NCI-H2196 treated with DMSO at 0.1 percent for 48 hours (cell line): ENCODE measurements around the gene WDFY3.
"Not testable (repeated sequence)": the region's sequence is repeated elsewhere in the genome, so short reads cannot be mapped to it uniquely, and the experiment has no call there.

Experiments
- DNase-seq: peaks from one replicate; lab custom pipeline; 2025; ENCODE audit not compliant: unreplicated experiment; lab: John Stamatoyannopoulos, UW

Gene WDFY3

DNA sequence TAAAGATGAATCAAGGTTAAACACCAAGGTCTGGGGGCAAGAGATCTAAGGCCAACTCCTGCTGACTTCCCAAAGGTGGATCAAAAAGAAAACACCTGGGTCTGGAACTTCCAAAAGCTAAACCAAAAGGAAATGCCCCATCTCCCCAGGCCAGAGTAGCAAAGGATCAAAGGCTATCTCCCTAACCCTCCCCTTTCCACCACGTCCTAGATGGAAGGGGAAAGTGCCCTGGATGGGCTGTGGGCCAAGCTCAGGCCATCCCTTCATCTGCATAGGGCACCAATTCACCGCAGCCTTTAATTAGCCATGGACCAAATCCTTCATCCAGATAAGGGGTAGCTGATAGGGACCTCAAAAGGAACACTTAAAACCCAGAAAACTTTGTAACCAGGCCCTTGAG is 100.2 kb downstream of the WDFY3 start:
- DNase-seq: no peak

DNA sequence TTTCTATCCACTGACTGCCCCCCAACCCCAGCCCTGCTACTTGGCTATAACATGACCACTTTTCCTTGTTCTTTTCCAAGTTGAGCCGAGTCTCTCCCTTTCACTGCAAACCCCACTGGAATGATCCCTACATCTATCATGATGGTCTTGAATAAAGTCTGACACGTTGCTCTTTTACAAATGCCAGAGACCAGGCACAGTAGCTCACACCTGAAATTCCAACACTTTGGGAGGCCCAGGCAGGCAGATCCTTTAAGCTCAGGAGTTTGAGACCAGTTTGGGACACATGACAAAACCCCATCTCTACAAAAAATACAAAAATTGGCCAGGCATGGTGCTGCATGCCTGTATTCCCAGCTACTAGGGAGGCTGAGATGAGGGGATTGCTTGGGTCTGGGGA is 100.9 kb downstream of the WDFY3 start:
- DNase-seq: no peak

DNA sequence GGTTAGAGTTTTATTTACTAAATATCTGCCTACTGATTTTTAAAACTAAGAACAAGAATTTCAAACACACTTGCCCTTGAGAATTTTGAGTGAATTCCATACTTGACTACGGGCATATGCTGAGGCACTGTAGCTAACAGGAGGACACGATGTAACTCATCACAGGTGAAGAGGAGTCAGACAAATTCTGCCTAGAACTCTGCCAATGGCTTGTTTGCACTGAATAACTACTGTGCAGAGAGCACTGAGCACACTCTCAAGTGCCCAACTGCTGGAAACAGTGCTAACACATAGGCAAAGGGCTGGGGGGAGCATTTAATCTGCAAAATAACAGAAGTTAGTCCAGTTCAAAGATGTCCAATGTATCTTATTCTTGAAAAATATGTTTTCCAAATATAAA is 104.4 kb downstream of the WDFY3 start:
- DNase-seq: no peak

DNA sequence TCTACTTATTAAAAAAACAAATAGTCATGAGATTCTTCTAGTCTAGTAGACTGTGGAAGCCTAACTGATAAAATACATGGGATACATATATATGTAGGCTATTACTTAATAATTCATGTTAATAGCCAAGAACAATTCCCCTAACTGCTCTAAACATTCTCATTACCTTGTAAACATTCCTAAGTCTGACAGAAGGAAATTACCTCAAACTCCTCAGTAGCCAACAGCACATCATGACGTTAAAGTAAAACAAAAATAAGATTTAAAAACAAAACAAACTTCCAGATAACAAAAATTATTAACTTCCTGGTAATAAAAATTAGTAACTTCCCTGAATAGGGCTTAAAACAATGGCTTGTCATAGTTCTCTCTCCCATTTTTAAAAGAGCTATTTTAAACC is 109.2 kb downstream of the WDFY3 start:
- no peak for DNase-seq

DNA sequence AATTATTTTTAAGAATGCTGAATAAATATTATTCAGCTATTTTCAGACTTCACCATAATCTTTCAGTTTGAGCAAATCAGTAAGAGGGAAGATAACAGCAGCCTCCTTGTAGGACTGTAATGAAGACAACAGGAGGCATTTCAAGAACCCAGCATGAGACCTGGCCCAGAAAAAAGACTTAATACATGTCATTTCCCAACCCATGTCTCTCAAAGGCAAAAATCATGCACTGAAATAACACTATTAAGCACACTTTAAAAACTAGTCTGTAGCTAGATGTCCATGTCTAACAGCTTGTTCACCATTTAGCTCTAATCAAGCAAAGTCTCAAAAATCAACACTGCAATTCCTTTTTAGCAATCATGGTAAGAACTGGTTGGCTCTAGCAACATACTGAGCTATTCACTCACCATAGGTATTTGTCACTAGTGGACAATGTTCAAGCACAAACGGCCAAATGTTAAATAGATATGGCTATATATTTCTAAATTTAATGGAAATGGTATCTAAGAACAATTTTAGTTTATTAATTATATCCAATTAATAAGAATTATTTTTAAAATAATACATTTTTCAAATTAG is 109.9 kb downstream of the WDFY3 start:
- DNase-seq: no peak

DNA sequence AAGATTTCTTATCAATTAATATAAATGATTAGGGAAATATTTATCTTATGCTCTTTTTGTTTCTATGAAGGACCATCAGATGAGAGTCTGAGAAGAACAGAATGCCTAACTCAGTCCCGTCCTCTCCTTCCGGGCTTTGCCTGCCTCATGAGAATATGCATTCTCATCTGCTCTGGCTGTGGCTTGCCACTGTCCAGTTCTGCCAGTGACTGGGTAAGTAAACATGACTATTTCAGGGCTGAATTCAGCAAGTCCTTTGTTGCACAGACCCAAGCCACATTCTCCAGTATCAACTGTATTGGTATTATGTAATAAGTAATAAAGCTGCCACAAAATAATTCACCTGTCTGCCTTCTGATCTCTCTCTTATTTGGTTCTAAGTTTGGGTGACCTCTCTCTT is 110.7 kb downstream of the WDFY3 start:
- no peak for DNase-seq

DNA sequence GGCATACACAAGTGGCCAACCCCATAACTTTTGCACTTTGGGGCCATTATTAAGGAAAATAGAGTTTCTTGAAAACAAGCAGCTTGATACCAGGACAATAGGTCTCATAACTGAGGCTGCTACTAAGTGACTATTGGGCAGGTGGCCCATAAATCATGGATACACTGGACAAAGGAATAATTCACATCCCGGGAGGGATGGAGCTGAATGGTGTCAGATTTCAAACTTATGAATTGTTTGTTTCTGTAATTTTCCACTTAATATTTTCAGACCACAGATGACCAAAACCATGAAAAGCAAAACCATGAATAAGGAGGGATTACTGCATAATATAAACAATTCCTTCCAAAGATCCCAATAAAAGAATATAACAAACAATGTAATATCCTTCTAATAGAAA is 114.4 kb downstream of the WDFY3 start:
- DNase-seq: no peak

DNA sequence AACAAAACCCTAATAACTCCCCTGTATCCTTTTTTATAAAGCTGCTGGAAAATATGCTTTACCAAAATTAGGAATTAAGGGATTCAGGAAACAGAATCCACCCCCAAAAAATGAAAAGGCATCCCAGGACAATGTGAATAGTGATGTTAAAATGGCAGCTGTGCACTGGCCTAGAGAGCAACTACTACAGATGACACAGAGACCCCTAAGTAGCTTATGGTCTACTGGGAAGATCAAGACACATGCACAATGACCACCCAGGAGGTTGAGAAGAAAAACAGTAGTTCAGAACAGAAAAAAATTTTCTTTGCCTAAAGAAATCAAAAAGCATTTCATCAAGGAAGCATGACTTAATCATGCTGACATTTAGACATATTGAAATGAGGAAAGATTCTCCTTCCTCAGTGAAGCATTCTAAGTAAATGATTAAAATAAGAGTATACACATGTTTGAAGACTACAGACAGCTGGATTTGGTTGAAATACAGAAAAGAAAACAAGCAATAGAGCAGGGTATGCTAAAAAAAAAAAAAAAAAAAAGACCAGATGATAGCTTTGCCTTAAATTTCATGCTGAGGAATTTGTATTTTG is 117.3 kb downstream of the WDFY3 start:
- DNase-seq: no peak

DNA sequence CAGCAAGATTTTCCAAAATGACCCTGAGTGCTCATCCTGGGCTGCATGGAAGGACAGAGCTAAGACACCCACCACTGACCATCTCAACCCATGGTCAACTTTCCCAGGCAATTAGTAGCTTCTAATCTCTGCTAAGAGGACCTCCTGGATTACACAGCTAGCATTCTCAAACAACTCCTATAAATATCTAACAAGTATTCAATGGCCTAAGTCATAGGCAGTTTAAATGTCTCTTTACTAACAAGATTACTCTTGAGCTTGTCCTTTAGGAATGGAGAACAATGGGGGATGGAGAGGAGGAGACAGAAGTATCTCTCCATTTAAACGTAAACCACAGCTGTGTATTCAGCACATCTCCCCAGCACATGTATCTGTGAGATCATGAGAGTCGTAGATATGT is 118.1 kb downstream of the WDFY3 start:
- no peak for DNase-seq

DNA sequence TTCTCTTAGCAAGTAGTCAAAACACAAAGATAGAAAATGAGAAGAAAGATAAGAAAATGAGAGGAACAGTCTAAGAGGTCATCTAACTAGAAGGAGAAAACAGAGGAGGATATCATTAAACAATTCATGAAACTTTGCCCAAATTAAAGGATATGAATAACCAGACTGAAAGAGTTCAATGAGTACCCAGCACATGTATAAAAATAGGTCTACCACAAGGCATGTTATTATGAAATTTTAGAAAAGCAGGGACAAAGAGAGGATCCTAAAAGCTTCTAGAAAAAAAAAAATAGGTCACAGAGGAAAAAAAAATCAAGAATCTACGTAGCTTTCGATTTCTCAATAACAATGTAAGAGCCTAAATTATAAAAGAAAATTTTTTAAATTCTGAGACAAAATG is 118.5 kb downstream of the WDFY3 start:
- no peak for DNase-seq

DNA sequence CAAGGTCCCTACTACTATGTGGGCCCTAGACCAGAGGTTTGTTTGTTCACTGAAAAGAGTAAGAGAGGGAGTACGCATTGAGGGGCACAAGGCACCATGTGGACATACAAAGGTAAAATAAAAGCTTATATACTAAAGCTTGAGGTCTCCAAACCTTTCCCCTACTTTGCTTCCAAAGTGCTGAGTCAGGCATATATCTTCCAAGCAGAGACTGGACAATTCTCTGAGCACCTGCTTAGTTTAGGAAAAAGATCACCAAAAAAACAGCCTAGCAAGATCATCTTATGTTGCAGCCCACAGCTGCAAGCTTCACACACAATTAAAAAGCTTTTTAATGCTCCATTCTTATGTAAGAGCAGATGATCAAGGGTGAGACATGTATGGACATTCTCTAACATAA is 119.5 kb downstream of the WDFY3 start:
- no peak for DNase-seq

DNA sequence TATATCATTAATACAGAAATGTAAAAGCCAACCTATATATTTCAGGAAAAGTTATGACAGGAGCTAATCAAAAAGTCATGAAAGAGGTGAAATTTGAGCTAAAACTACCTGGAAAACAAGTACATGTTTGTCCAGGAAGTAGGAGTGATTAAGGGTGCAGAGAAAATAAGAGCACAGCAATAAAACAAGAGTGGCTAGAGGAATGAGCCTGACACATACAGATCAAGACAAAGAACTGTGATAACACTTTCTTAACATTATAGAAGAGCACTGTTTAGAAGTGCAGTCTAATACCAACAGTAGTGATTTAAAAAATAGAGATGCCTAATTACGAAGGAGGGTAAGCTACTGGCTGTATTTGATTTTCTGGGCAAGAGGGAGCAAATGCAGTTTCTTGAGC is 125.1 kb downstream of the WDFY3 start:
- no peak for DNase-seq

DNA sequence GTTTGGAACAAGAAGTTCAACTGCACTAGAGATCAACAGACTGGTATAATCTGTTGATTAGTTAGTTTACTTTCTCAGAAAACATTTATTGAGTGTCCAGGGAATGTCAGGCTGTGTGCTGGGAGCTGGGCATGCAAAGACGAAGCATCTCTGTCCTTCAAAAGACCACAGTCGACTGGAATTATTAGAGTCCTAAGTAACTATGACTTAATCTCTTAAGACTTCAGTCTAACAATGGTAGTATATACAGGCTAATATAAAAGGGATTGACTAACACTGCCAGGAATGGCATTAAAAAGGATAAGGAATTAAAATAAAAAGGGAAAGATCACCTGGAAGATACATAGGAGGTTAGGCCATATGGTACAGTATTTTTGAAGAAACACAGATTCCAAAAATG is 128.7 kb downstream of the WDFY3 start:
- no peak for DNase-seq

DNA sequence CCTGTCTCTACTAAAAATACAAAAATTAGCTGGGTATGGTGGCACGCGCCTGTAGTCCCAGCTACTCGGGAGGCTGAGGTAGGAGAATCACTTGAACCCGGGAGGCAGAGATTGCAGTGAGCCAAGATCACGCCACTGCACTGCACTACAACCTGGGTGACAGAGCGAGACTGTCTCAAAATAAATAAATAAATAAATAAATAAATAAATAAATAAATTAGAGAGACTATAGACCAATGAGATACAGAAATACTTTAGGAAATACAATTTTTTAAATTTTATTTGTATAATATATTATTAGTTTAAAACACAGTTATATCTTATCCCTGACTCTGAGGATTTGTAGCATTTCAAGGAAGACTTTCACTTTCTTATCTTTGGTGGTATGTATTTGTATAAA is 136.9 kb downstream of the WDFY3 start:
- not testable (repeated sequence) for DNase-seq

DNA sequence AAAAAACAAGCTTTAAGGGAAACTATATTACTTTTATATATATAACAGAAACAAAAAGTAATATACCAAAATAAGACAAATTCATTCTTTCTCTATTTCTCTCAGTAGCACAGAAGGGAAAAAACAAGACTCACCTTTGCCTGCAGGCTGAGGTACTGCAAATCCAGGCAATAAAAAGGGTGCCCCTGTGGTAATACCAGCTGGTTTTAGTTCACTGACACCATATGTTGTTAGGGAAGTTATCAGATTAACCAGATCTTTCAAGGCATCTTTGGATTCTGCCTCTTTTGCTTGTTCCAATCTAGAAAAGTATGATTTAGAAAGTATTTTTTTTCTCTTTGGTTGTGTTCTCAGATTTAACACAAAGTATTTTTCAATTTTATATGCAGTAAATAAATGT is 139.8 kb downstream of the WDFY3 start:
- no peak for DNase-seq

DNA sequence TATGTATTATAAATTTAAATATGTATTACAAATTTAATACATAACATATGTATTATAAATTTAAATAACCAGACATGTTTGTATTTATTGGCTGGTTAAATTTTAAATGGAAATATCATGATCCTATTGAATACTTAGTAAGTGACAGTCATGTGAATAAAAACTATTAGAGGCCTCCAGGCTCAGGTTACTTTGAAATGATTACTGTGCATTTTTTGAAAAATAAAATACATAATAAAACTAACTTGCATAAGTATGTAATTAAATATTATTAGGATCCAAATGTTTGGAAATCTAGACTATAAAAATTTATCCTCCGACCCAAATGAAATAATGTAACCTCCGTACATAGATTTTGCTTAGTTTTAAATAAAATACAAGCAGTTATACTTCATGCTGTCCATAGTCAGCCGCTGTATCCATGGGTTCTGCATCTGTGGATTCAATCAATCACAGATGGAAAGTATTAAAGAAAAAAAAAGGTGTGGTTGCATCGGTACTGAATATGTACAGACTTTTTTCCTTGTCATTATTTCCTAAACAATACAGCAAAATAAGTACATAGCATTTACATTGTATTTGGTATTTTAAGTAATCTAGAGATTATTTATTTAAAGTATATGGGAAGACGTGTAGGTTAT is 140.7 kb downstream of the WDFY3 start:
- no peak for DNase-seq

DNA sequence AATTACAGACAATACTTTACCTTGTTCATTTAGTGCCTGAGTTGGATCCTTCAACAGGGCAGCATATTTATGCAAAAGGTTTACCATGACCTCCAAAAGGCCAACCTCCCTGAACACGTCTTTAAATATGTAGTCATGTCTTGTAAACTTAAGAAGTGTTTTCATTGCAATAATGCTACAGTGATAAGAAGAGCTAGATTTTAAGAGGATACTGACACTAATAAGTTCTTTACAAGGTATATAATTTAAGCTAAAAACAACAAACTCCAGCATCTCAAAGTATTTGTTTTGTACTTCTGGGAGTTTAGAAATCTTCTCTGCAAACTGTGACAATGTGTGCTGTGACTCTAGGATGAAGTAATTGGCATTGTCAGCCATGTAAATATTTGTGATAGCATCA is 145.4 kb downstream of the WDFY3 start:
- DNase-seq: no peak

DNA sequence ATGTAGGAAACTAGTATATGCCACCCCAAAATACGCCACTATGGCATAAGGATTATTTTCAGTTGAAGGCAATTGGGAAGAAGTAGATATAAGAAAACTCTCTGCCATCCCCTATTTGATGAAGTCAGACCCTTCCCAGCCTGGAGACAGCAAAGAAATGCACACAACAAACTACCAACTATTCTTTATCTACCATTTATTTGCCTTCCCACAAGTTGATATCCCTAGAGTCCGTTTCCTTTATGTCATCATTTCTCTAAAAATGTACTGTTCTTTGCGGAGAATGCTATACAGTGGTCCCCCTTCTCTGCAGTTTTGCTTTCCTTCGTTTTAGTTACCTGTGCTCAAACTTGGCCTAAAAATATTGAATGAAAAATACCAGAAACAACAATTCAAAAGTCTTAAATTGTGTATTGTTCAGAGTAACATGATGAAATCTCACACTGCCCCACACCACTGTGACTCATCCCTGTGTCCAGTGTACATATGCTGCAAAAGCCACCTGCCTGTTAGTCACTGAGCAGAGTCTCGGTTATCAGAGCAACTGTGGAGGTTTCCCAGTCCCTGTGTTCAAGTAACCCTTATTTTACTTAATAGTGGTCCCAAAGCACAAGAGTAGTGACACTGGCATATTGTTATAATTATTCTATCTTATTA is 152.3 kb downstream of the WDFY3 start:
- DNase-seq: no peak

DNA sequence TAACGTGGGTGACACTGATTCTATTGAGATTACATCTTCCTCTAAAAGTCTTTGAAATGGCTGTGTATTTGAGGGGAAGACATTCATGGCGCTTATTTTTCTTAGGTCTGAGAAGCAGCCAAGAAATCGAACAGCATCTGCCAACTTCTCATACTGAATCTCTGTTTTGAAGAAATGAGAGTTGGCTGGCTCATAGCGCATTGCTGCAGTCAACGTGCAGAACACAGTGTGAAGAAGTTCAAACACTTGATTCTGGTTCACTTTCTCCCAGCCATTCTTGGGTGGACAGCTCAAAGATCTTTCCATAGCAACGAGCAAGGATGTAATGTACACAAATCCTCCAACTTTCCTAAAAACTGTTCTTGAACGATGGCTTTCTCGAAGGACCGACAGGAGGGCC is 156.5 kb downstream of the WDFY3 start:
- DNase-seq: no peak

DNA sequence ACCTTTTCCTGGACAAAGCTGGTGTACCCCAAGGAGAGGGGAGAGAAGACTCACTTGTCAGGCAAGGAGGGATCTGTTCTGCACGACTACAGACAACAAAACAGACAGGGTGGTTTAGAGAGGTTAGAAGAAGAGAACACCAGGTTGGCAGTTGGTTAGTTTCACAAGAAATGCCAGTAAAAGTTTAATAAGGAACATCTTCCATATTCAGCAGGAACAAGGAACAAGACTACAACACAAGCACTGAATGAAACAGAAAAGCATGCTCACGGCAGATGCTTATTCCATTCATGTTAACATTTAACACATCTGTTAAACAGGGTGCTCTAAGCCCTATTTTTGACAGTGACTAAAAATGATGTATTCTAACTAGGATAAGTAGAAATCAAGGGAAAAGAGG is 158.2 kb downstream of the WDFY3 start:
- no peak for DNase-seq

DNA sequence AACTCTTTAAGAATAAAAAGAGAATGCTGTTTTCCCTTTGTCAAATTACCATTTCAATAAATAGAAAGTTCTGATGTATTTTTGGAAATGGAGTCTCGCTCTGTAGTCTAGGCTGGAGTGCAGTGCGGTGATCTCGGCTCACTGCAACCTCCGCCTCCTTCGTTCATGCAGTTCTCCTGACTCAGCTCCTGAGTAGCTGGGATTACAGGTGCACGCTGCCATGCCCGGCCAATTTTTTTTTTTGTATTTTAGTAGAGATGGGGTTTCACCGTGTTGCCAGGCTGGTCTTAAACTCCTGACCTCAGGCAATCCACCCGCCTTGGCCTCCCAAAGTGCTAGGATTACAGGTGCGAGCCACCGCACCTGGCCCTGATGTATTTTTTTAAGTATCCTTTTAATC is 159.9 kb downstream of the WDFY3 start:
- not testable (repeated sequence) for DNase-seq

DNA sequence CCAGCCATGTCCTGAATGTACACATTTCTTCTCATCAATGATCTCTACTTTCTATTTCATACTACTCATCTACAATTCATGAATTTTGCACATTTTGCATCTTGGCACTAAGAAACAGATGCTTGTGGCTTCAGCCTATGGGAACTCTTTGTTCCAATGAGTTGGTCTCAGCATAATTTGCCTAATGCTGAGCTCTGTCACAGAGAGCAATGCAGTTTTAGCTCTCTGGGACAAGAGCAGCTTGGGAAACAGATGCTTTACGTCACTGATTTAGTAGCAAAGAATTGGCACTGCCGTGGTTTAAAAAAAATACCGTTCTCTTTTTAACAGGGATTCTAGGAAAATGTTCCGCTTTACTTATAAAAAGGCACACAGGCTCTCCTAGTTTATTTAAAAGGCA is 162.4 kb downstream of the WDFY3 start:
- DNase-seq: no peak
